Measurements from ENCODE around the gene C1GALT1. TPM values are rescaled to one million over a fixed set of nuclear protein-coding genes. Genes with fewer than 3 reads are reported as not detected.

C1GALT1 gene
- total RNA-seq, 2 experiments from 2014 or later, result 39.0 to 39.5 TPM

- Mint-ChIP-seq H3K27ac (no peak overlapping the region), H3K9me3 (peaks cover 3% of the 10 kb centered on the region), H3K36me3 (ENCODE audit: low read depth) (peaks cover 29% of the 10 kb centered on the region), H3K4me3 (no peak overlapping the region), H3K4me1 (ENCODE audit: low read depth) (peaks cover 52% of the 10 kb centered on the region), H3K27me3 (no peaks in the 10 kb centered on the region)
- ATAC-seq, result no peak
- CTCF ChIA-PET, result interaction anchor here (1.1 kb wide), 1 partner anchor 25 kb away, joined by 3 read pairs; no protein-coding TSS in a partner anchor
- POLR2A ChIA-PET, result no interaction called here
- intact Hi-C loops (cut with micrococcal nuclease), result no loop called here
- no peak for DNase-seq
- TF ChIP-seq CTCF (IDR thresholded peaks at IDR 0.05), result no peak
Observed at GRCh38 chr7:7208520-7208919, 26.2 kb downstream of the C1GALT1 start.

- DNase-seq (no peak), ATAC-seq (no peak)
- Mint-ChIP-seq H3K4me1 (ENCODE audit: low read depth) (peaks cover 50% of the 10 kb centered on the region), H3K9me3 (peaks cover 3% of the 10 kb centered on the region), H3K36me3 (ENCODE audit: low read depth) (peaks cover 37% of the 10 kb centered on the region), H3K27ac (no peak overlapping the region), H3K4me3 (no peak overlapping the region), H3K27me3 (no peaks in the 10 kb centered on the region)
- POLR2A ChIA-PET, result interaction anchor here (0.7 kb wide), 1 partner anchor 27 kb away, joined by 3 read pairs; the partner anchor contains the start of gene C1GALT1
- CTCF ChIA-PET, result no interaction called here
- intact Hi-C loops (cut with micrococcal nuclease), result no loop called here
- no peak for TF ChIP-seq CTCF (IDR thresholded peaks at IDR 0.05)
Observed at GRCh38 chr7:7209412-7210050, 27.2 kb downstream of the C1GALT1 start.

GRCh38 chr7:7210475-7211237, 28.3 kb downstream of the C1GALT1 start:
- H3K4me3 Mint-ChIP-seq, result no peak overlapping the region
- ChIA-PET POLR2A (no interaction called here), CTCF (interaction anchor here (0.6 to 1.2 kb wide), 2 partner anchors 9 to 16 kb away, joined by 3 read pairs; no protein-coding TSS in a partner anchor)
- DNase-seq, result no peak
- no peak for ATAC-seq
- peaks cover 43% of the 10 kb centered on the region for H3K36me3 Mint-ChIP-seq (ENCODE audit: low read depth)
- no peak overlapping the region for H3K27ac Mint-ChIP-seq
- no peak for TF ChIP-seq CTCF (IDR thresholded peaks at IDR 0.05)
- intact Hi-C loops (cut with micrococcal nuclease), result no loop called here
- H3K9me3 Mint-ChIP-seq, result peaks cover 3% of the 10 kb centered on the region
- H3K4me1 Mint-ChIP-seq (ENCODE audit: low read depth), result peaks cover 44% of the 10 kb centered on the region
- no peaks in the 10 kb centered on the region for H3K27me3 Mint-ChIP-seq

GRCh38 chr7:7212612-7213011, 30.3 kb downstream of the C1GALT1 start:
- no peak for TF ChIP-seq CTCF (IDR thresholded peaks at IDR 0.05)
- ATAC-seq (no peak), DNase-seq (no peak)
- POLR2A ChIA-PET, result no interaction called here
- Mint-ChIP-seq H3K36me3 (ENCODE audit: low read depth) (peaks cover 42% of the 10 kb centered on the region), H3K9me3 (no peaks in the 10 kb centered on the region), H3K4me1 (ENCODE audit: low read depth) (peaks cover 38% of the 10 kb centered on the region), H3K27me3 (no peaks in the 10 kb centered on the region), H3K4me3 (no peak overlapping the region), H3K27ac (no peak overlapping the region)
- intact Hi-C loops (cut with micrococcal nuclease), result no loop called here
- CTCF ChIA-PET, result no interaction called here

Data from activated CD8-positive, alpha-beta T cell treated with anti-CD3 and anti-CD28 coated beads for 36 hours (primary cell).